Measurements from ENCODE around the gene TBC1D9B.
A peak's percentile ranks its signal among the peaks of the same experiment; 100 is the strongest.

The TBC1D9B gene

GRCh38 chr5:179816796-179817469, 90.8 kb downstream of the TBC1D9B start:
- Histone ChIP-seq H3K9me3 (no peaks in the 10 kb centered on the region), H3K27ac (peak overlapping the region; percentile 42), H3K4me3 (ENCODE audit: low read depth in 1 of 2, low read length in 1 of 2) (peak overlapping the region; percentile 27 to 45), H3K36me3 (peaks cover 30% of the 10 kb centered on the region), H3K4me1 (ENCODE audit: control insufficient read depth in 1 of 2, insufficient read depth in 1 of 2, low read depth in 1 of 2, low read length in 1 of 2) (peaks cover 42 to 49% of the 10 kb centered on the region in 2 experiments), H3K27me3 (peaks cover 16% of the 10 kb centered on the region)
- TF ChIP-seq, protein P1, sequence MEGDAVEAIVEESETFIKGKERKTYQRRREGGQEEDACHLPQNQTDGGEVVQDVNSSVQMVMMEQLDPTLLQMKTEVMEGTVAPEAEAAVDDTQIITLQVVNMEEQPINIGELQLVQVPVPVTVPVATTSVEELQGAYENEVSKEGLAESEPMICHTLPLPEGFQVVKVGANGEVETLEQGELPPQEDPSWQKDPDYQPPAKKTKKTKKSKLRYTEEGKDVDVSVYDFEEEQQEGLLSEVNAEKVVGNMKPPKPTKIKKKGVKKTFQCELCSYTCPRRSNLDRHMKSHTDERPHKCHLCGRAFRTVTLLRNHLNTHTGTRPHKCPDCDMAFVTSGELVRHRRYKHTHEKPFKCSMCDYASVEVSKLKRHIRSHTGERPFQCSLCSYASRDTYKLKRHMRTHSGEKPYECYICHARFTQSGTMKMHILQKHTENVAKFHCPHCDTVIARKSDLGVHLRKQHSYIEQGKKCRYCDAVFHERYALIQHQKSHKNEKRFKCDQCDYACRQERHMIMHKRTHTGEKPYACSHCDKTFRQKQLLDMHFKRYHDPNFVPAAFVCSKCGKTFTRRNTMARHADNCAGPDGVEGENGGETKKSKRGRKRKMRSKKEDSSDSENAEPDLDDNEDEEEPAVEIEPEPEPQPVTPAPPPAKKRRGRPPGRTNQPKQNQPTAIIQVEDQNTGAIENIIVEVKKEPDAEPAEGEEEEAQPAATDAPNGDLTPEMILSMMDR (IDR thresholded peaks at IDR 0.05): no peak

GRCh38 chr5:179816401-179816795, 91.3 kb downstream of the TBC1D9B start:
- H3K36me3 ChIP-seq: peaks cover 30% of the 10 kb centered on the region
- TF ChIP-seq, protein P1 (IDR thresholded peaks at IDR 0.05): no peak
- H3K27me3 ChIP-seq: peaks cover 16% of the 10 kb centered on the region
- peaks cover 40 to 46% of the 10 kb centered on the region in 2 experiments for H3K4me1 ChIP-seq (ENCODE audit: control insufficient read depth in 1 of 2, insufficient read depth in 1 of 2, low read depth in 1 of 2, low read length in 1 of 2)
- H3K27ac ChIP-seq: no peak overlapping the region
- peak overlapping the region in 1 of 2 experiments; percentile 45 for H3K4me3 ChIP-seq (ENCODE audit: low read depth in 1 of 2, low read length in 1 of 2)
- no peaks in the 10 kb centered on the region for H3K9me3 ChIP-seq

DNA sequence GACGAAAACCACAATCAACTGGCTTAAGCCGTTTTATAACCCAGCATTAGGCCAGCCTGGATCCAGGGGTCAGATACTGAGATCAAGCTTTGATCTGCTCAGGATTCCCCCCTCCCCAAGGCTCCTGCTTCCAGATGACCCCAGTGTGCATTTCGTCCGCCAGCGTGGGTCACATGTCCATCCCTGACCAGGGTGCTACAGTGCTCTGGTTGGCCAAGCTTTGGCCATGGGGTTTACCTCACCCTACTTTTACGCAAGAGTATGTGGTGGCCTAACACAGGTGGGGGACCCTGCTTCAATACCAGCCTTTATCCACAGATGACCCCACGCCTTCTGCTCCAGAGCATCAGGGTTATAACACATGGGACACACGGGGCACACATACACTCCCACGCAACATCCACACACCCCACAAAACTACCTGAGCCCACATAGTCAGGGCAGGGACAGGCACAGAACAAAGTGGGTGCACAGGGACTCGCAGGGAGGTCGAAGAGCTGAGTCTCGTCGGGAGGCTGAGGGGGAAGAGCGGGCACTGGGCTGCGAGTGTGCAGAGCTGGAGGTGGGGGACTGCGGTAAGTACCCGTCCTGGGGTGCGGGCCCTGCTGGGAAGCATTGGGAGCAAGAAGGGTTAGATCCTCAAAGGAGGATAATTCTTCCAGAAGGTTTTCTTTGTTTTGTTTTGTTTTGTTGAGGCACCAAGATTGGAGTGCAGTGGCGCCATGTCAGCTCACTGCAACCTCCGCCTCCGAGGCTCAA, 92.0 kb downstream of the TBC1D9B start:
- Histone ChIP-seq H3K36me3 (peaks cover 30% of the 10 kb centered on the region), H3K27me3 (peaks cover 16% of the 10 kb centered on the region), H3K9me3 (no peaks in the 10 kb centered on the region), H3K4me3 (ENCODE audit: low read depth in 1 of 2, low read length in 1 of 2) (no peak overlapping the region), H3K4me1 (ENCODE audit: control insufficient read depth in 1 of 2, insufficient read depth in 1 of 2, low read depth in 1 of 2, low read length in 1 of 2) (peaks cover 40 to 43% of the 10 kb centered on the region in 2 experiments), H3K27ac (no peak overlapping the region)
- TF ChIP-seq, protein P1 (IDR thresholded peaks at IDR 0.05): no peak

GRCh38 chr5:179814090-179814489, 93.6 kb downstream of the TBC1D9B start:
- no peak overlapping the region for H3K27ac ChIP-seq
- no peaks in the 10 kb centered on the region for H3K9me3 ChIP-seq
- H3K4me1 ChIP-seq (ENCODE audit: control insufficient read depth in 1 of 2, insufficient read depth in 1 of 2, low read depth in 1 of 2, low read length in 1 of 2): peaks cover 27 to 28% of the 10 kb centered on the region in 2 experiments
- peaks cover 30% of the 10 kb centered on the region for H3K36me3 ChIP-seq
- TF ChIP-seq, protein P1 (IDR thresholded peaks at IDR 0.05): no peak
- H3K27me3 ChIP-seq: peaks cover 16% of the 10 kb centered on the region
- H3K4me3 ChIP-seq (ENCODE audit: low read depth in 1 of 2, low read length in 1 of 2): no peak overlapping the region

GRCh38 chr5:179812997-179813607, 94.6 kb downstream of the TBC1D9B start:
- Histone ChIP-seq H3K27me3 (peaks cover 16% of the 10 kb centered on the region), H3K9me3 (no peaks in the 10 kb centered on the region), H3K4me1 (ENCODE audit: control insufficient read depth in 1 of 2, insufficient read depth in 1 of 2, low read depth in 1 of 2, low read length in 1 of 2) (peaks cover 19 to 22% of the 10 kb centered on the region in 2 experiments), H3K27ac (no peak overlapping the region), H3K4me3 (ENCODE audit: low read depth in 1 of 2, low read length in 1 of 2) (no peak overlapping the region), H3K36me3 (peaks cover 30% of the 10 kb centered on the region)
- TF ChIP-seq, protein P1 (IDR thresholded peaks at IDR 0.05): no peak

Data from neutrophil (primary cell).